ENCODE results near the gene ADH1C. TPM values are rescaled to one million over a fixed set of nuclear protein-coding genes. Genes with fewer than 3 reads are reported as not detected.

ADH1C gene
- total RNA-seq, 4 donors from 2014 or later, result 1.6 to 18.0 (median 9.6) TPM

- no peak overlapping the region for H3K27ac ChIP-seq
- intact Hi-C loops (cut with DNase I), result no loop called here
- no peak for DNase-seq
- no peak overlapping the region for H3K4me3 ChIP-seq (replicated peaks in 1 of 3)
- no peaks in the 10 kb centered on the region for H3K36me3 ChIP-seq
- no peak for TF ChIP-seq POLR2A (IDR thresholded peaks at IDR 0.05)
- no peak for TF ChIP-seq CTCF (IDR thresholded peaks at IDR 0.05)
- H3K4me1 ChIP-seq, result no peaks in the 10 kb centered on the region
- no peaks in the 10 kb centered on the region for H3K27me3 ChIP-seq
- 87 to 91% methylated on average over 3 of the region's 3 CpGs for WGBS, 2 donors
- H3K9me3 ChIP-seq, result no peaks in the 10 kb centered on the region
Observed at GRCh38 chr4:99317354-99317753, 35.2 kb downstream of the ADH1C start.

DNA sequence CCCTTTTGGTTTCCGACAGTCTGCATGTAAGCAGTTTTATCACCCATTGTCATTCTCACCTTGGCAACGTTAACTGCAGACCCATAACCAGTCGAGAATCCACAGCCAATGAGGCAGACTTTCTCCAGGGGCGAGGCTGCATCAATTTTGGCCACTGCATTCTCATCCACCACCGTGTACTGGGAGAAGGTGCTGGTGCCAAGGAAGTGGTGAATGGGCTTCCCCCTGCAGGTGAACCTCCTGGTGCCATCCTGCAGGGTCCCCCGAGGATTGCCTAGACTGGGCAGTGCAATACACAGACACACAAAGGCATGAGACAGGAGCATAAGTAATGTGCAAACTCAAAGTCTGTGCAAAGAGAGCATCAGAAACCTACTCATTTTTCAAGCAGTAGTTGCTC, 36.7 kb downstream of the ADH1C start:
- H3K4me1 ChIP-seq, result no peaks in the 10 kb centered on the region
- no peak for DNase-seq
- H3K27ac ChIP-seq, result no peak overlapping the region
- no peak for TF ChIP-seq CTCF (IDR thresholded peaks at IDR 0.05)
- TF ChIP-seq POLR2A (IDR thresholded peaks at IDR 0.05), result no peak
- intact Hi-C loops (cut with DNase I), result no loop called here
- no peaks in the 10 kb centered on the region for H3K9me3 ChIP-seq
- H3K4me3 ChIP-seq (replicated peaks in 1 of 3), result no peak overlapping the region
- H3K36me3 ChIP-seq, result no peaks in the 10 kb centered on the region
- no peaks in the 10 kb centered on the region for H3K27me3 ChIP-seq
- WGBS, 2 donors, result 88 to 94% methylated on average over 6 of the region's 6 CpGs

- H3K27ac ChIP-seq, result no peak overlapping the region
- H3K27me3 ChIP-seq, result no peaks in the 10 kb centered on the region
- no peaks in the 10 kb centered on the region for H3K36me3 ChIP-seq
- no peak for DNase-seq
- TF ChIP-seq POLR2A (IDR thresholded peaks at IDR 0.05), result no peak
- intact Hi-C loops (cut with DNase I), result no loop called here
- 70 to 75% methylated on average over 1 of the region's 1 CpG for WGBS, 2 donors
- no peak overlapping the region for H3K4me3 ChIP-seq (replicated peaks in 1 of 3)
- H3K4me1 ChIP-seq, result no peaks in the 10 kb centered on the region
- no peaks in the 10 kb centered on the region for H3K9me3 ChIP-seq
Observed at GRCh38 chr4:99314211-99314610, 38.3 kb downstream of the ADH1C start.

DNA sequence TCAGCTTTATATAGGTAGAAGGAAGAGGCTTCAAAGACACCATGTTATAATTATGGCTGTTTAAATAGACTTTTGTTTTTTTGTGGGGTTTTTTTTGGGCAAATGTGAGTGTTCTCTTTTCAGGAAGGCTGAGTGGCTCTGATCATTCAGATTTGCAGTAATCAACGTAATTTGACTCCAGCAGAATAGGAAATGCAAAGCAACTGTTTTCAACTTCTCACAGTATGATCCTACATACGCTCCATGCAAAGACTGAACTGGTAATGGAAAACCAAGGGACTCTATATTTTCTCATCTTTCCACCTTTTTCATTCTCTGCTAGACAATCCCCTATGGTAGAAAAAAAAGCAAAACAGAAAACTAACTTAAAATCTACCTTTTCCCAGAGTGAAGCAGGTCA, 42.2 kb downstream of the ADH1C start:
- H3K27me3 ChIP-seq, result no peaks in the 10 kb centered on the region
- no peaks in the 10 kb centered on the region for H3K9me3 ChIP-seq
- H3K4me1 ChIP-seq, result no peaks in the 10 kb centered on the region
- no peaks in the 10 kb centered on the region for H3K36me3 ChIP-seq
- DNase-seq, result no peak
- TF ChIP-seq CTCF (IDR thresholded peaks at IDR 0.05), result no peak
- no peak for TF ChIP-seq POLR2A (IDR thresholded peaks at IDR 0.05)
- intact Hi-C loops (cut with DNase I), result no loop called here
- no peak overlapping the region for H3K27ac ChIP-seq
- no peak overlapping the region for H3K4me3 ChIP-seq (replicated peaks in 1 of 3)
- WGBS, 2 donors, result 61 to 65% methylated on average over 2 of the region's 2 CpGs

GRCh38 chr4:99305638-99306400, 46.7 kb downstream of the ADH1C start:
- TF ChIP-seq POLR2A (IDR thresholded peaks at IDR 0.05) (no peak), CTCF (IDR thresholded peaks at IDR 0.05) (no peak)
- DNase-seq, result no peak
- no peaks in the 10 kb centered on the region for H3K4me1 ChIP-seq
- no peak overlapping the region for H3K4me3 ChIP-seq (replicated peaks in 1 of 3)
- H3K9me3 ChIP-seq, result no peaks in the 10 kb centered on the region
- intact Hi-C loops (cut with DNase I), result no loop called here
- H3K27ac ChIP-seq, result no peak overlapping the region
- WGBS, 2 donors, result 92 to 94% methylated on average over 11 of the region's 11 CpGs
- no peaks in the 10 kb centered on the region for H3K27me3 ChIP-seq
- no peaks in the 10 kb centered on the region for H3K36me3 ChIP-seq

All from thyroid gland (tissue), 4 donors.